ENCODE results near the gene SPDL1.

Gene SPDL1

GRCh38 chr5:169632946-169633345 is 49.4 kb downstream of the SPDL1 start:
- DNase-seq (ENCODE audit: low read depth): no peak

GRCh38 chr5:169634606-169635005 is 51.0 kb downstream of the SPDL1 start:
- DNase-seq (ENCODE audit: low read depth): no peak

- no peak for DNase-seq (ENCODE audit: low read depth)
These were observed 52.4 kb downstream of the SPDL1 start for GRCh38 chr5:169635936-169636335.

- no peak for DNase-seq (ENCODE audit: low read depth)
These were observed 53.0 kb downstream of the SPDL1 start for GRCh38 chr5:169636477-169637084.

- DNase-seq (ENCODE audit: low read depth): no peak
These were observed 53.5 kb downstream of the SPDL1 start, which contains the start of gene DOCK2 for GRCh38 chr5:169637085-169637548. DOCK2 (plus strand) TSS chr5:169637275; CDS start chr5:169637327, 52 bp downstream.

- no peak for DNase-seq (ENCODE audit: low read depth)
These were observed 54.1 kb downstream of the SPDL1 start for GRCh38 chr5:169637549-169638121.

- no peak for DNase-seq (ENCODE audit: low read depth)
These were observed 57.7 kb downstream of the SPDL1 start for GRCh38 chr5:169641253-169641652.

GRCh38 chr5:169646856-169647255 is 63.3 kb downstream of the SPDL1 start:
- DNase-seq (ENCODE audit: low read depth): no peak

GRCh38 chr5:169647566-169647965 is 64.0 kb downstream of the SPDL1 start:
- no peak for DNase-seq (ENCODE audit: low read depth)

- no peak for DNase-seq (ENCODE audit: low read depth)
These were observed 65.2 kb downstream of the SPDL1 start for GRCh38 chr5:169648725-169649310.

- DNase-seq (ENCODE audit: low read depth): no peak
These were observed 65.9 kb downstream of the SPDL1 start for GRCh38 chr5:169649486-169649885.

GRCh38 chr5:169650701-169651331 is 67.2 kb downstream of the SPDL1 start:
- no peak for DNase-seq (ENCODE audit: low read depth)

- no peak for DNase-seq (ENCODE audit: low read depth)
These were observed 68.0 kb downstream of the SPDL1 start for GRCh38 chr5:169651526-169651925.

- DNase-seq (ENCODE audit: low read depth): no peak
These were observed 68.5 kb downstream of the SPDL1 start for GRCh38 chr5:169652057-169652456.

- DNase-seq (ENCODE audit: low read depth): no peak
These were observed 69.5 kb downstream of the SPDL1 start for GRCh38 chr5:169653091-169653490.

Data from GM04503 (cell line).